Measurements from ENCODE around the gene EIF2D.

DNA sequence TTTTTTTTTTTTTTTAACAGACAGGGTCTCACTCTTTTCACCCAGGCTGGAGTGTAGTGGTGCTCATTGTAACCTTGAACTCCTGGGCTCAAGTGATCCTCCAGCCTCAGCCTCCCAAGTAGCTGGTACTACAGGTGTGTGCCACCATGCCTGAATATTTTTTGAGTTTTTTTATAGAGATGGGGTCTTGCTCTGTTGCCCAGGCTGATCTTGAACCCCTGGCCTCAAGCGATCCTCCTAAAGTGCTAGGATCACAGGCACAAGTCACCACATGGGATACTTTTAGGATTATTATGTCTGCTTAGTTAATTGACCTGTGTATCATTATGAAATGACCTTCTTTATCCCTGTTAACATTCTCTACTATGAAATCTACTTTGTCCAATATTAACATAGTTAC is 66.9 kb downstream of the EIF2D start:
- TF ChIP-seq, protein P1, sequence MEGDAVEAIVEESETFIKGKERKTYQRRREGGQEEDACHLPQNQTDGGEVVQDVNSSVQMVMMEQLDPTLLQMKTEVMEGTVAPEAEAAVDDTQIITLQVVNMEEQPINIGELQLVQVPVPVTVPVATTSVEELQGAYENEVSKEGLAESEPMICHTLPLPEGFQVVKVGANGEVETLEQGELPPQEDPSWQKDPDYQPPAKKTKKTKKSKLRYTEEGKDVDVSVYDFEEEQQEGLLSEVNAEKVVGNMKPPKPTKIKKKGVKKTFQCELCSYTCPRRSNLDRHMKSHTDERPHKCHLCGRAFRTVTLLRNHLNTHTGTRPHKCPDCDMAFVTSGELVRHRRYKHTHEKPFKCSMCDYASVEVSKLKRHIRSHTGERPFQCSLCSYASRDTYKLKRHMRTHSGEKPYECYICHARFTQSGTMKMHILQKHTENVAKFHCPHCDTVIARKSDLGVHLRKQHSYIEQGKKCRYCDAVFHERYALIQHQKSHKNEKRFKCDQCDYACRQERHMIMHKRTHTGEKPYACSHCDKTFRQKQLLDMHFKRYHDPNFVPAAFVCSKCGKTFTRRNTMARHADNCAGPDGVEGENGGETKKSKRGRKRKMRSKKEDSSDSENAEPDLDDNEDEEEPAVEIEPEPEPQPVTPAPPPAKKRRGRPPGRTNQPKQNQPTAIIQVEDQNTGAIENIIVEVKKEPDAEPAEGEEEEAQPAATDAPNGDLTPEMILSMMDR (IDR thresholded peaks at IDR 0.05), result no peak
- no peak for TF ChIP-seq POLR2A (IDR thresholded peaks at IDR 0.05)
